HepG2 (cell line): Measurements from ENCODE around the gene ALDOA. TPM values are rescaled to one million over a fixed set of nuclear protein-coding genes. Genes with fewer than 3 reads are reported as not detected.

Experiments used
- ATAC-seq: fragments of 200-7000 bp; cut with Tn5 transposase; 3 replicates; pipeline ENCODE4 v1.9.1; 2020; ENCODE audit warnings: mild to moderate bottlenecking, moderate library complexity
- BruUV-seq: library from RNA; stranded (reverse); fragments of 400-500 nt; replicated peaks from 2 replicates; lab custom pipeline; 2021; lab: Mats Ljungman, UMichigan
- CTCF ChIA-PET: fragments of 300-600 bp; formaldehyde crosslinking; extraction: SDS; loops from one replicate; lab custom pipeline; 2021; ENCODE audit warnings: low total read pairs, inconsistent platforms, low intra/inter-chr PET ratio; lab: Yijun Ruan, JAX
- POLR2A ChIA-PET: fragments of 350-600 bp; sonication (Branson Sonifier 250); formaldehyde crosslinking; loops from one replicate; lab custom pipeline; 2020; ENCODE audit warnings: antibody characterized with exemption, inconsistent platforms; lab: Yijun Ruan, JAX
- DNase-seq: peaks from one replicate; pipeline ENCODE4 v3.0.0-alpha.2; 2015; ENCODE audit warnings: low spot score
- FAIRE-seq: peaks from 3 replicates; lab custom pipeline; 2011; peaks lifted over from hg19 to GRCh38; lab: Jason Lieb, UNC
- H2AFZ ChIP-seq: one replicate; pipeline ENCODE4 v1.6.1; 2011; ENCODE audit warnings: low read length, inconsistent platforms
- H3K27ac ChIP-seq: fragments of 300-600 bp; 3 replicates; pipeline ENCODE4 v1.8.0; 2011; ENCODE audit warnings: mixed run types, mild to moderate bottlenecking, mixed read lengths, low read length, inconsistent platforms; ENCODE audit not compliant: insufficient read depth; ENCODE audit errors: extremely low read length
- H3K27me3 ChIP-seq, 2 experiments: fragments of 200-600 bp in 1 of 2; 2 replicates in 1 of 2; 3 replicates in 1 of 2; pipeline versions ENCODE4 v1.6.0 to v1.8.0; 2011; ENCODE audit warnings: low read length in 2 of 2, mild to moderate bottlenecking in 2 of 2, moderate library complexity in 2 of 2, inconsistent platforms in 1 of 2; ENCODE audit not compliant: insufficient read depth in 2 of 2, control insufficient read depth in 1 of 2
- H3K36me3 ChIP-seq, 2 experiments: fragments of 200-600 bp in 1 of 2; replicated peaks in 1 of 2; 2 replicates in 1 of 2; 3 replicates in 1 of 2; pipeline versions ENCODE4 v1.5.1 to v1.8.0; 2011; ENCODE audit warnings: low read length in 2 of 2, inconsistent platforms in 1 of 2; ENCODE audit not compliant: insufficient read depth in 2 of 2, control insufficient read depth in 1 of 2
- H3K4me1 ChIP-seq: 2 replicates; pipeline ENCODE4 v1.5.1; 2012; ENCODE audit warnings: low read length, inconsistent platforms; ENCODE audit not compliant: insufficient read depth
- H3K4me2 ChIP-seq: 2 replicates; pipeline ENCODE4 v1.6.0; 2011; ENCODE audit warnings: low read depth, low read length, inconsistent platforms
- H3K4me3 ChIP-seq, 3 experiments: fragments of 200-600 bp in 1 of 3; sonication (generic), shearing (Covaris generic) in 1 of 3; replicated peaks in 1 of 3; 2 replicates each; pipeline ENCODE4 v1.5.1; 2011 to 2016; ENCODE audit warnings: low read length in 3 of 3, inconsistent platforms in 2 of 3, low read depth in 2 of 3, mild to moderate bottlenecking in 2 of 3, control low read depth in 1 of 3, mixed read lengths in 1 of 3; ENCODE audit not compliant: insufficient read depth in 1 of 3
- H3K79me2 ChIP-seq: one replicate; pipeline ENCODE4 v1.6.1; 2011; ENCODE audit warnings: low read length, inconsistent platforms; ENCODE audit not compliant: insufficient read depth
- H3K9ac ChIP-seq: 2 replicates; pipeline ENCODE4 v1.6.0; 2011; ENCODE audit warnings: mild to moderate bottlenecking, low read depth, low read length, inconsistent platforms; ENCODE audit not compliant: insufficient read depth
- H3K9me3 ChIP-seq: 2 replicates; pipeline ENCODE4 v1.5.1; 2012; ENCODE audit warnings: mild to moderate bottlenecking, low read length
- H4K20me1 ChIP-seq: 2 replicates; pipeline ENCODE4 v1.6.0; 2011; ENCODE audit warnings: inconsistent platforms, mild to moderate bottlenecking, low read length, moderate library complexity; ENCODE audit not compliant: insufficient read depth
- CBX1 ChIP-seq: IDR thresholded peaks from one replicate; pipeline ENCODE4 v1.6.1; 2016; ENCODE audit warnings: antibody characterized with exemption, low read depth
- EP300 ChIP-seq, 3 experiments: sonication (generic) in 1 of 3; formaldehyde crosslinking in 1 of 3; IDR thresholded peaks; 2 replicates each; pipeline versions ENCODE4 v1.5.1 to v1.6.1; 2011 to 2020; ENCODE audit warnings: low read depth in 2 of 3, low read length in 2 of 3, borderline replicate concordance in 1 of 3, improper control_type of control experiment in 1 of 3, mild to moderate bottlenecking in 1 of 3, missing genetic modification reagents in 1 of 3, moderate library complexity in 1 of 3
- HIVEP1 ChIP-seq: sonication (generic); formaldehyde crosslinking; IDR thresholded peaks from 2 replicates; pipeline ENCODE4 v1.4.0; 2020; ENCODE audit warnings: mild to moderate bottlenecking, missing genetic modification reagents
- HMGA1 ChIP-seq: sonication (generic); formaldehyde crosslinking; conservative IDR thresholded peaks from 2 replicates; pipeline ENCODE4 v1.4.0; 2020; ENCODE audit warnings: missing genetic modification reagents
- ISL2 ChIP-seq: sonication (generic); formaldehyde crosslinking; IDR thresholded peaks from 2 replicates; pipeline ENCODE4 v1.5.0; 2020; ENCODE audit warnings: missing genetic modification reagents
- MIER2 ChIP-seq: IDR thresholded peaks from 2 replicates; pipeline ENCODE4 v1.6.1; 2016; ENCODE audit warnings: missing biosample characterization, missing genetic modification reagents
- RCOR2 ChIP-seq: IDR thresholded peaks from 2 replicates; pipeline ENCODE4 v1.6.1; 2016; ENCODE audit warnings: missing biosample characterization, missing genetic modification reagents
- SP4 ChIP-seq: sonication (generic); formaldehyde crosslinking; IDR thresholded peaks from 2 replicates; pipeline ENCODE4 v1.8.1; 2023; ENCODE audit warnings: mild to moderate bottlenecking, missing genetic modification reagents
- STAG1 ChIP-seq: sonication (generic); formaldehyde crosslinking; IDR thresholded peaks from 2 replicates; pipeline ENCODE4 v1.4.0; 2020; ENCODE audit warnings: missing genetic modification reagents
- ZFP82 ChIP-seq: sonication (generic); formaldehyde crosslinking; IDR thresholded peaks from 2 replicates; pipeline ENCODE4 v1.5.1; 2020; ENCODE audit warnings: mild to moderate bottlenecking, missing genetic modification reagents, borderline replicate concordance
- ZNF24 ChIP-seq: fragments of 450-650 bp; IDR thresholded peaks from 2 replicates; pipeline ENCODE4 v1.6.1; 2017; ENCODE audit warnings: antibody characterized with exemption, mild to moderate bottlenecking
- ZNF253 ChIP-seq: sonication (generic); formaldehyde crosslinking; IDR thresholded peaks from 2 replicates; pipeline ENCODE4 v1.8.0; 2022; ENCODE audit warnings: mild to moderate bottlenecking, missing genetic modification reagents, borderline replicate concordance
- ZNF367 ChIP-seq: sonication (generic); formaldehyde crosslinking; IDR thresholded peaks from 2 replicates; pipeline ENCODE4 v1.4.0; 2020; ENCODE audit warnings: missing genetic modification reagents, borderline replicate concordance
- ZNF510 ChIP-seq: sonication (generic); formaldehyde crosslinking; IDR thresholded peaks from 2 replicates; pipeline ENCODE4 v1.4.0; 2020; ENCODE audit warnings: low read depth, mild to moderate bottlenecking, missing genetic modification reagents
- ZNF644 ChIP-seq: IDR thresholded peaks from 2 replicates; pipeline ENCODE4 v1.6.1; 2016; ENCODE audit warnings: low read depth
- WGBS: methylation state at CpG from one replicate; pipeline ENCODE4 v1.1.6; 2017; ENCODE audit warnings: low lambda C conversion rate; 5-methylcytosine and 5-hydroxymethylcytosine counted together
- in situ Hi-C: cut with HindIII; loops from 2 replicates; pipeline ENCODE4 v1.10.0; 2017; ENCODE audit warnings: low pct_unique_long_range_greater_than_20kb; ENCODE audit not compliant: extremely low pct_ligation_motif_present
- intact Hi-C: fragments of 100-400 bp; cut with micrococcal nuclease; formaldehyde crosslinking; loops from one replicate; pipeline ENCODE4 v1.10.0; 2022; ENCODE audit not compliant: unreplicated experiment
- polyA plus RNA-seq, 8 experiments: library from polyadenylated mRNA; depleted of rRNA in 3 of 8; stranded (reverse) in 7 of 8; unstranded in 1 of 8; fragments of >200 nt; fragmentation: Illumina TruSeq in 4 of 8; extraction: Trizol in 4 of 8; gene quantifications; 2 replicates each; pipeline versions ENCODE4 v1.2.1 to v1.2.3, GENCODE V29; 2011 to 2016; ENCODE audit warnings: low read depth in 4 of 8, missing spikeins in 1 of 8, mixed read lengths in 1 of 8; ENCODE audit not compliant: insufficient read depth in 1 of 8
- total RNA-seq, 5 experiments: library from RNA; depleted of rRNA; stranded (reverse); fragments of >200 nt; fragmentation: Illumina TruSeq; extraction: Trizol; gene quantifications; 2 replicates each; pipeline ENCODE4 v1.2.3, GENCODE V29; 2016; ENCODE audit warnings: low read depth in 1 of 5
- TF ChIP-seq, protein P1 (sequence below): sonication (generic); formaldehyde crosslinking; IDR thresholded peaks from 2 replicates; pipeline ENCODE4; 2020; ENCODE audit warnings: missing genetic modification reagents, mild to moderate bottlenecking, borderline replicate concordance
- TF ChIP-seq, protein P2 (sequence below): sonication (generic); formaldehyde crosslinking; IDR thresholded peaks from 2 replicates; pipeline ENCODE4 v1.4.0; 2020; ENCODE audit warnings: mild to moderate bottlenecking, missing genetic modification reagents
- TF ChIP-seq, protein P3 (sequence below): sonication (generic); formaldehyde crosslinking; IDR thresholded peaks from 2 replicates; pipeline ENCODE4 v1.4.0; 2020; ENCODE audit warnings: mild to moderate bottlenecking, missing genetic modification reagents
- TF ChIP-seq, protein P4 (sequence below): sonication (generic); formaldehyde crosslinking; IDR thresholded peaks from 2 replicates; pipeline ENCODE4 v1.4.0; 2020; ENCODE audit warnings: missing genetic modification reagents

Gene ALDOA
- total and polyA plus RNA-seq, 2 of the 13 experiments (the other 11 are each of a cell fraction or from before 2014, with no cell fraction given), result 925 to 1,884 TPM

DNA sequence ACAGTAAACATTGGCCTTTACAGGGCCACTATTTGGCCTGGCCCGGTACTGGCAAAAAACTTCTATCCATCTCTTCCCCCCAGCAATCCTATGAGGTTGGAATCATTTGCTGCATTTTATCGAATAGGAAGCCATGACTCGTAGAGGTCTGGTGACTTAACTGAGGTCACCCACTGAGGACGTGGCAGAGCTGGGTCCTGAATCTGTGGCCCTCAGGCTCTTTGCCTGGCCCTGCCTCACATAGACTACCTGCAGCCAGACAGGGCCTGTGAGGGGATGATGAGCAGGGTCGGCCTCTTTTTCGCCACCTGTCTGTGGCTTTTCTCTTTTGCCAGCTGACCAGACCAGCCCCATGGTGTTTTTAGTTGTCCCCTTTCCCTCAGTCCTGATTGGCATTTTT is 12.1 kb downstream of the ALDOA start (continued):
- TF ChIP-seq, protein P1, sequence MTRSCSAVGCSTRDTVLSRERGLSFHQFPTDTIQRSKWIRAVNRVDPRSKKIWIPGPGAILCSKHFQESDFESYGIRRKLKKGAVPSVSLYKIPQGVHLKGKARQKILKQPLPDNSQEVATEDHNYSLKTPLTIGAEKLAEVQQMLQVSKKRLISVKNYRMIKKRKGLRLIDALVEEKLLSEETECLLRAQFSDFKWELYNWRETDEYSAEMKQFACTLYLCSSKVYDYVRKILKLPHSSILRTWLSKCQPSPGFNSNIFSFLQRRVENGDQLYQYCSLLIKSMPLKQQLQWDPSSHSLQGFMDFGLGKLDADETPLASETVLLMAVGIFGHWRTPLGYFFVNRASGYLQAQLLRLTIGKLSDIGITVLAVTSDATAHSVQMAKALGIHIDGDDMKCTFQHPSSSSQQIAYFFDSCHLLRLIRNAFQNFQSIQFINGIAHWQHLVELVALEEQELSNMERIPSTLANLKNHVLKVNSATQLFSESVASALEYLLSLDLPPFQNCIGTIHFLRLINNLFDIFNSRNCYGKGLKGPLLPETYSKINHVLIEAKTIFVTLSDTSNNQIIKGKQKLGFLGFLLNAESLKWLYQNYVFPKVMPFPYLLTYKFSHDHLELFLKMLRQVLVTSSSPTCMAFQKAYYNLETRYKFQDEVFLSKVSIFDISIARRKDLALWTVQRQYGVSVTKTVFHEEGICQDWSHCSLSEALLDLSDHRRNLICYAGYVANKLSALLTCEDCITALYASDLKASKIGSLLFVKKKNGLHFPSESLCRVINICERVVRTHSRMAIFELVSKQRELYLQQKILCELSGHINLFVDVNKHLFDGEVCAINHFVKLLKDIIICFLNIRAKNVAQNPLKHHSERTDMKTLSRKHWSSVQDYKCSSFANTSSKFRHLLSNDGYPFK (CRISPR knock-in tag), result 0 out of 2 replicates have a peak, but pooled peaks have one; percentile 24
- TF ChIP-seq, protein P2, sequence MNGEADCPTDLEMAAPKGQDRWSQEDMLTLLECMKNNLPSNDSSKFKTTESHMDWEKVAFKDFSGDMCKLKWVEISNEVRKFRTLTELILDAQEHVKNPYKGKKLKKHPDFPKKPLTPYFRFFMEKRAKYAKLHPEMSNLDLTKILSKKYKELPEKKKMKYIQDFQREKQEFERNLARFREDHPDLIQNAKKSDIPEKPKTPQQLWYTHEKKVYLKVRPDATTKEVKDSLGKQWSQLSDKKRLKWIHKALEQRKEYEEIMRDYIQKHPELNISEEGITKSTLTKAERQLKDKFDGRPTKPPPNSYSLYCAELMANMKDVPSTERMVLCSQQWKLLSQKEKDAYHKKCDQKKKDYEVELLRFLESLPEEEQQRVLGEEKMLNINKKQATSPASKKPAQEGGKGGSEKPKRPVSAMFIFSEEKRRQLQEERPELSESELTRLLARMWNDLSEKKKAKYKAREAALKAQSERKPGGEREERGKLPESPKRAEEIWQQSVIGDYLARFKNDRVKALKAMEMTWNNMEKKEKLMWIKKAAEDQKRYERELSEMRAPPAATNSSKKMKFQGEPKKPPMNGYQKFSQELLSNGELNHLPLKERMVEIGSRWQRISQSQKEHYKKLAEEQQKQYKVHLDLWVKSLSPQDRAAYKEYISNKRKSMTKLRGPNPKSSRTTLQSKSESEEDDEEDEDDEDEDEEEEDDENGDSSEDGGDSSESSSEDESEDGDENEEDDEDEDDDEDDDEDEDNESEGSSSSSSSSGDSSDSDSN (CRISPR knock-in tag), result 0 out of 2 replicates have a peak, but pooled peaks have one; percentile 23
- TF ChIP-seq ISL2 (CRISPR knock-in tag) (no peak), ZNF367 (no peak)

DNA sequence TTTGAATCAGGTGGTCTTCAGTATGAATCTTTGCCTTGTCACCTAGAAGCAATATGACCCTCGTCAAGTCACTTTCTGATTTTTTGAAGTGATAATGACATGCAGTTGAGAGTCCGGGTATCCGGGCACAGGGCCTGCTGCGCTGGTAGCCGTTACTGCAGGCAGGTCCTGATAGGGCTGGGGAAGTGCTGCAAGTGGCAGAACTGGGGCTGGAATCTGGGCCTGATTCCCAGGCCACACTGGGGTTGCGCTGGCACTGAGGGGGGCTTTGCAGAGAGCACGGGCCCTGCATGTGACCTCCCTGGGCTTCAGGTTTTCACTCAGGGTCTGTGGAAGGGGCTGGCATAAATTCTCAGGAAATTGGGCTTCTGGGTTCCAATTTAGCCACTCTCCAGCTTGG is 13.2 kb downstream of the ALDOA start:
- H3K9ac ChIP-seq, result no peak overlapping the region
- no peak for DNase-seq
- H3K4me2 ChIP-seq, result peak overlapping the region; percentile 91; the same call in 1 of the 2 replicates
- in situ Hi-C loops, result loop anchor here (25.0 kb wide), 1 partner anchor 559 kb away; no protein-coding TSS in a partner anchor
- H4K20me1 ChIP-seq, result peaks cover 14% of the 10 kb centered on the region
- no peak for FAIRE-seq
- no TSS peak for BruUV-seq
- H3K27ac ChIP-seq, result no peak overlapping the region
- H2AFZ ChIP-seq, result no peak overlapping the region
- H3K79me2 ChIP-seq, result peaks cover 51% of the 10 kb centered on the region
- H3K36me3 ChIP-seq, result peaks cover 25 to 50% of the 10 kb centered on the region in 2 experiments
- H3K9me3 ChIP-seq, result no peaks in the 10 kb centered on the region
- WGBS, result 91% methylated on average over 5 of the region's 7 CpGs
- H3K27me3 ChIP-seq, result no peaks in the 10 kb centered on the region; a peak in 1 of 5 replicates
- ATAC-seq, result no peak
- CTCF ChIA-PET, result no interaction called here
- POLR2A ChIA-PET, result interaction anchor here (0.9 to 4.4 kb wide), 4 partner anchors 8 to 14 kb away, joined by 3 to 28 read pairs (median 8); partner anchors contain the start of genes ALDOA and TBX6
- peaks cover 68% of the 10 kb centered on the region for H3K4me1 ChIP-seq
- intact Hi-C loops, result no loop called here
- no peak overlapping the region; a peak in 1 of 6 replicates for H3K4me3 ChIP-seq
- TF ChIP-seq CBX1, result no peak
- no peak for TF ChIP-seq ZNF24
- no peak for TF ChIP-seq STAG1 (CRISPR knock-in tag)
- TF ChIP-seq HIVEP1 (CRISPR knock-in tag), result no peak
- TF ChIP-seq, protein P3, sequence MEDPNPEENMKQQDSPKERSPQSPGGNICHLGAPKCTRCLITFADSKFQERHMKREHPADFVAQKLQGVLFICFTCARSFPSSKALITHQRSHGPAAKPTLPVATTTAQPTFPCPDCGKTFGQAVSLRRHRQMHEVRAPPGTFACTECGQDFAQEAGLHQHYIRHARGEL (CRISPR knock-in tag), result no peak
- TF ChIP-seq ZNF510 (CRISPR knock-in tag), result no peak
- no peak for TF ChIP-seq SP4 (CRISPR knock-in tag)
- no peak for TF ChIP-seq HMGA1
- TF ChIP-seq ZFP82, result no peak
- TF ChIP-seq, protein P4, sequence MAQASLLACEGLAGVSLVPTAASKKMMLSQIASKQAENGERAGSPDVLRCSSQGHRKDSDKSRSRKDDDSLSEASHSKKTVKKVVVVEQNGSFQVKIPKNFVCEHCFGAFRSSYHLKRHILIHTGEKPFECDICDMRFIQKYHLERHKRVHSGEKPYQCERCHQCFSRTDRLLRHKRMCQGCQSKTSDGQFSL (CRISPR knock-in tag), result no peak
- TF ChIP-seq ZNF644 (CRISPR knock-in tag), result no peak
- no peak for TF ChIP-seq EP300 (IDR thresholded peaks at IDR 0.05; ENCODE audit: low read depth in 2 of 2, low read length in 2 of 2)
- no peak for TF ChIP-seq EP300 (CRISPR knock-in tag; IDR thresholded peaks at IDR 0.05; ENCODE audit: borderline replicate concordance)
- TF ChIP-seq MIER2 (CRISPR knock-in tag), result no peak
- 0 out of 2 replicates have a peak, but pooled peaks have one; percentile 45 for TF ChIP-seq ZNF253 (CRISPR knock-in tag)
- no peak for TF ChIP-seq RCOR2 (CRISPR knock-in tag)
